Endothelial cell of umbilical vein (primary cell): ENCODE results near the gene SLC36A2. TPM values are rescaled to one million over a fixed set of nuclear protein-coding genes. Genes with fewer than 3 reads are reported as not detected.

Experiments used
- BruUV-seq: library from RNA; stranded (reverse); fragments of 400-500 nt; replicated peaks from 2 replicates; lab custom pipeline; 2021; lab: Mats Ljungman, UMichigan
- CTCF ChIA-PET: fragments of 300-600, 350-600 bp; sonication (Branson Sonifier 250); formaldehyde crosslinking; loops from one replicate; lab custom pipeline; 2021; ENCODE audit warnings: antibody characterized with exemption, inconsistent platforms; lab: Charles Lee
- POLR2A ChIA-PET: fragments of 300-600, 350-600 bp; sonication (Branson Sonifier 250); formaldehyde crosslinking; loops from one replicate; lab custom pipeline; 2021; ENCODE audit warnings: antibody characterized with exemption, inconsistent platforms; lab: Charles Lee
- DNase-seq: peaks from one replicate; pipeline ENCODE4 v3.0.0-alpha.2; 2011; ENCODE audit warnings: low read depth, low spot score
- FAIRE-seq: peaks from 2 replicates; lab custom pipeline; 2011; peaks lifted over from hg19 to GRCh38; lab: Jason Lieb, UNC
- H2AFZ ChIP-seq: 2 replicates; pipeline ENCODE4 v1.6.0; 2012; ENCODE audit warnings: low read depth, low read length, control low read depth, inconsistent platforms
- H3K27ac ChIP-seq: 2 replicates; pipeline ENCODE4 v1.5.1; 2011; ENCODE audit warnings: low read depth, mild to moderate bottlenecking, control low read depth, low read length, moderate library complexity; ENCODE audit not compliant: insufficient read depth
- H3K27me3 ChIP-seq, 2 experiments: 2 replicates each; pipeline versions ENCODE4 v1.6.0 to v1.6.1; 2011; ENCODE audit warnings: low read length in 2 of 2, mixed read lengths in 1 of 2; ENCODE audit not compliant: control insufficient read depth in 2 of 2, insufficient read depth in 2 of 2
- H3K36me3 ChIP-seq, 2 experiments: 2 replicates in 1 of 2; 3 replicates in 1 of 2; pipeline ENCODE4 v1.5.1; 2011; ENCODE audit warnings: low read length in 2 of 2, mild to moderate bottlenecking in 1 of 2, moderate library complexity in 1 of 2; ENCODE audit not compliant: control insufficient read depth in 2 of 2, insufficient read depth in 2 of 2; ENCODE audit errors: extremely low read depth in 1 of 2
- H3K4me1 ChIP-seq: 3 replicates; pipeline ENCODE4 v1.5.1; 2011; ENCODE audit warnings: mild to moderate bottlenecking, low read length; ENCODE audit not compliant: control insufficient read depth, insufficient read depth; ENCODE audit errors: extremely low read depth
- H3K4me2 ChIP-seq: 2 replicates; pipeline ENCODE4 v1.6.1; 2011; ENCODE audit warnings: low read length, control low read depth, mixed read lengths; ENCODE audit not compliant: insufficient read depth
- H3K4me3 ChIP-seq, 3 experiments: fragments of 200-600 bp in 1 of 3; sonication (generic), shearing (Covaris generic) in 1 of 3; replicated peaks in 1 of 3; 2 replicates each; pipeline ENCODE4 v1.5.1; 2011 to 2016; ENCODE audit warnings: control low read depth in 3 of 3, low read length in 3 of 3, mild to moderate bottlenecking in 2 of 3, inconsistent platforms in 1 of 3, low read depth in 1 of 3, moderate library complexity in 1 of 3; ENCODE audit not compliant: insufficient read depth in 1 of 3
- H3K79me2 ChIP-seq: 2 replicates; pipeline ENCODE4 v1.6.0; 2012; ENCODE audit warnings: low read length, inconsistent platforms; ENCODE audit not compliant: control insufficient read depth, insufficient read depth
- H3K9ac ChIP-seq: replicated peaks from 2 replicates; pipeline ENCODE3; 2011; ENCODE audit warnings: low read length, control low read depth; ENCODE audit not compliant: insufficient read depth; ENCODE audit errors: extremely low read depth
- H3K9me1 ChIP-seq: replicated peaks from 3 replicates; pipeline ENCODE4 v1.6.0; 2011; ENCODE audit warnings: mild to moderate bottlenecking, low read length; ENCODE audit not compliant: control insufficient read depth, insufficient read depth; ENCODE audit errors: extremely low read depth
- H3K9me3 ChIP-seq: replicated peaks from 2 replicates; pipeline ENCODE4 v1.5.1; 2012; ENCODE audit warnings: low read length, inconsistent platforms; ENCODE audit not compliant: control insufficient read depth, insufficient read depth
- H4K20me1 ChIP-seq: replicated peaks from 2 replicates; pipeline ENCODE3; 2011; ENCODE audit warnings: mild to moderate bottlenecking, low read length; ENCODE audit not compliant: control insufficient read depth, insufficient read depth; ENCODE audit errors: extremely low read depth
- EZH2 ChIP-seq: IDR thresholded peaks from 2 replicates; pipeline ENCODE4 v1.6.1; 2012; ENCODE audit warnings: borderline replicate concordance, low read depth, mild to moderate bottlenecking, moderate library complexity, low read length, inconsistent platforms; ENCODE audit not compliant: severe bottlenecking
- FOS ChIP-seq: IDR thresholded peaks from 2 replicates; pipeline ENCODE4 v1.6.1; 2011; ENCODE audit warnings: mild to moderate bottlenecking, low read length, moderate library complexity, borderline replicate concordance; ENCODE audit not compliant: insufficient read depth
- GATA2 ChIP-seq: IDR thresholded peaks from 2 replicates; pipeline ENCODE4 v1.7.0; 2011; ENCODE audit warnings: low read depth, mild to moderate bottlenecking, moderate library complexity, mixed read lengths, low read length; ENCODE audit not compliant: insufficient read length, insufficient read depth
- JUN ChIP-seq: IDR thresholded peaks from 2 replicates; pipeline ENCODE4 v1.6.1; 2011; ENCODE audit warnings: borderline replicate concordance, low read depth; ENCODE audit not compliant: insufficient read length, insufficient read depth
- MYC ChIP-seq: IDR thresholded peaks from one replicate; pipeline ENCODE4 v1.6.1; 2011; ENCODE audit warnings: mild to moderate bottlenecking, low read depth, low read length
- POLR2A ChIP-seq: IDR thresholded peaks from 2 replicates; pipeline ENCODE4 v1.6.1; 2012; ENCODE audit warnings: low read depth, mild to moderate bottlenecking, control low read depth, low read length
- POLR2AphosphoS5 ChIP-seq: IDR thresholded peaks from 2 replicates; pipeline ENCODE4 v1.6.1; 2012; ENCODE audit warnings: low read depth, mild to moderate bottlenecking, control low read depth, low read length, moderate library complexity; ENCODE audit not compliant: insufficient read depth
- dilution Hi-C: fragments of 300-500 bp; cut with MboI; formaldehyde crosslinking; loops from one replicate; pipeline ENCODE4 v1.15.0; 2019; ENCODE audit warnings: low sequenced_read_pairs; ENCODE audit not compliant: extremely low pct_ligation_motif_present
- intact Hi-C: fragments of 100-400 bp; cut with micrococcal nuclease; formaldehyde crosslinking; loops from one replicate; pipeline ENCODE4 v1.10.0; 2022
- polyA plus RNA-seq, 4 experiments: library from polyadenylated mRNA; depleted of rRNA in 3 of 4; stranded (reverse) in 3 of 4; unstranded in 1 of 4; fragments of >200 nt; gene quantifications; 2 replicates each; pipeline versions ENCODE4 v1.2.1 to v1.2.3, GENCODE V29; 2011 to 2012; ENCODE audit warnings: missing spikeins in 1 of 4
- total RNA-seq: library from RNA; stranded (reverse); gene quantifications from 2 replicates; pipeline ENCODE4 v1.2.3, GENCODE V29; 2021
- TF ChIP-seq, protein P1 (sequence below): IDR thresholded peaks from 2 replicates; pipeline ENCODE4 v1.6.1; 2011; ENCODE audit not compliant: insufficient read depth, insufficient read length
- TF ChIP-seq, protein P2 (sequence below), 2 donors: IDR thresholded peaks; 1 replicate in 1 of 2; 2 replicates in 1 of 2; pipeline ENCODE4 v1.5.1; 2011; ENCODE audit warnings: low read length in 2 of 2, mild to moderate bottlenecking in 2 of 2, moderate library complexity in 2 of 2, control low read depth in 1 of 2, inconsistent platforms in 1 of 2, low read depth in 1 of 2; ENCODE audit not compliant: insufficient read depth in 1 of 2; ENCODE audit errors: extremely low read depth in 1 of 2

Gene SLC36A2
- total and polyA plus RNA-seq, 2 donors (not counting 3 experiments of a cell fraction or from before 2014, with no cell fraction given): not detected

DNA sequence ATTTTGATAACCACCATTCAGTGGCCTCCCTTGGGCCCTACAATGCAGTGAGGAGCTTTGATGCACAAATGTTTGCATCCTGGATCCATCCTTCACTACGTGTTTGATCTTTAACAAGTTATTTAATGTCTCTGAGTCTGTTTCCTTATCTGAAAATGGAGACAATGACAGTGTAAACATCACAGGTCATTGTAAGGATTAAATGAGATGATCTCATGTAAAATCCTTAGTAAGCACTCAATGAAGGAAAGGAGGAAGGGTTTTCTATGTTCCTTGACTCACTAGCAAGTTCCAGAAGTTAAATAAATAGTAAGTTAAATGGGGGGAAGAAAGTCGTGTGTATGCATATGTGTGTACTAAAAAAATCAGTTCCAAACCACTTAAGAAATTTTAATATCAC lies 34.0 kb downstream of the SLC36A2 start:
- Histone ChIP-seq H3K4me3 (no peak overlapping the region), H3K27me3 (no peaks in the 10 kb centered on the region), H3K79me2 (no peaks in the 10 kb centered on the region), H3K27ac (no peak overlapping the region), H2AFZ (no peak overlapping the region), H3K36me3 (no peaks in the 10 kb centered on the region), H3K9me3 (no peaks in the 10 kb centered on the region), H3K9ac (no peak overlapping the region), H3K4me1 (no peaks in the 10 kb centered on the region), H3K9me1 (no peaks in the 10 kb centered on the region), H4K20me1 (no peaks in the 10 kb centered on the region), H3K4me2 (no peak overlapping the region)
- ChIA-PET POLR2A (no interaction called here), CTCF (interaction anchor here (0.6 kb wide), 1 partner anchor 219 kb away, joined by 3 read pairs; no protein-coding TSS in a partner anchor)
- no peak for DNase-seq
- dilution Hi-C loops (no loop called here), intact Hi-C loops (loop anchor here (10.0 kb wide), 2 partner anchors 149 to 191 kb away; no protein-coding TSS in a partner anchor)
- TF ChIP-seq EZH2 (no peak), GATA2 (no peak), POLR2A (no peak), MYC (no peak), FOS (no peak), POLR2AphosphoS5 (no peak), JUN (no peak)
- TF ChIP-seq, protein P1, sequence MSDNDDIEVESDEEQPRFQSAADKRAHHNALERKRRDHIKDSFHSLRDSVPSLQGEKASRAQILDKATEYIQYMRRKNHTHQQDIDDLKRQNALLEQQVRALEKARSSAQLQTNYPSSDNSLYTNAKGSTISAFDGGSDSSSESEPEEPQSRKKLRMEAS: no peak
- TF ChIP-seq, protein P2, sequence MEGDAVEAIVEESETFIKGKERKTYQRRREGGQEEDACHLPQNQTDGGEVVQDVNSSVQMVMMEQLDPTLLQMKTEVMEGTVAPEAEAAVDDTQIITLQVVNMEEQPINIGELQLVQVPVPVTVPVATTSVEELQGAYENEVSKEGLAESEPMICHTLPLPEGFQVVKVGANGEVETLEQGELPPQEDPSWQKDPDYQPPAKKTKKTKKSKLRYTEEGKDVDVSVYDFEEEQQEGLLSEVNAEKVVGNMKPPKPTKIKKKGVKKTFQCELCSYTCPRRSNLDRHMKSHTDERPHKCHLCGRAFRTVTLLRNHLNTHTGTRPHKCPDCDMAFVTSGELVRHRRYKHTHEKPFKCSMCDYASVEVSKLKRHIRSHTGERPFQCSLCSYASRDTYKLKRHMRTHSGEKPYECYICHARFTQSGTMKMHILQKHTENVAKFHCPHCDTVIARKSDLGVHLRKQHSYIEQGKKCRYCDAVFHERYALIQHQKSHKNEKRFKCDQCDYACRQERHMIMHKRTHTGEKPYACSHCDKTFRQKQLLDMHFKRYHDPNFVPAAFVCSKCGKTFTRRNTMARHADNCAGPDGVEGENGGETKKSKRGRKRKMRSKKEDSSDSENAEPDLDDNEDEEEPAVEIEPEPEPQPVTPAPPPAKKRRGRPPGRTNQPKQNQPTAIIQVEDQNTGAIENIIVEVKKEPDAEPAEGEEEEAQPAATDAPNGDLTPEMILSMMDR (IDR thresholded peaks at IDR 0.05; ENCODE audit: extremely low read depth in 1 of 2, insufficient read depth in 1 of 2, low read depth in 1 of 2, low read length in 2 of 2): no peak
- BruUV-seq: no TSS peak
- no peak for FAIRE-seq
